Measurements from ENCODE around the gene TBC1D22A.

TBC1D22A gene

DNA sequence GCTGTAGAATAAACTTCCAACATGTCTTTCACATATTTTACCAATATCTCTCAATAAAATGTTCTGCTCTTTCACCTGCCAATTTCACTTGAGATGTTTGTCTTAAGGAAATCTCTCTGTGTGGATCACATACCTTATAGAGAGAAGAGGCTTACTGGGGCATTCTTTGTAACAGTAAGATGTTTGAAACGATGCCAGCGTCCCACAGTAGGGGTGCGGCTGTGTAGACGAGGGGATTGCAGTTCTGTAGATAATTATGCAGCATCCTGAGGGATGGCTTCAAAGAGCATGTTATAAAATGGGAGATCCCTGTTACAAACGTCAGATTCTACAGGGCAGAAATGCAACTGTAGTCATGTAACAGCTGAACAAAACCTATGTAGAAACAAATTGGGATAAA is 200.0 kb downstream of the TBC1D22A start:
- DNase-seq (ENCODE audit: low spot score), result no peak
- TF ChIP-seq, protein P1, sequence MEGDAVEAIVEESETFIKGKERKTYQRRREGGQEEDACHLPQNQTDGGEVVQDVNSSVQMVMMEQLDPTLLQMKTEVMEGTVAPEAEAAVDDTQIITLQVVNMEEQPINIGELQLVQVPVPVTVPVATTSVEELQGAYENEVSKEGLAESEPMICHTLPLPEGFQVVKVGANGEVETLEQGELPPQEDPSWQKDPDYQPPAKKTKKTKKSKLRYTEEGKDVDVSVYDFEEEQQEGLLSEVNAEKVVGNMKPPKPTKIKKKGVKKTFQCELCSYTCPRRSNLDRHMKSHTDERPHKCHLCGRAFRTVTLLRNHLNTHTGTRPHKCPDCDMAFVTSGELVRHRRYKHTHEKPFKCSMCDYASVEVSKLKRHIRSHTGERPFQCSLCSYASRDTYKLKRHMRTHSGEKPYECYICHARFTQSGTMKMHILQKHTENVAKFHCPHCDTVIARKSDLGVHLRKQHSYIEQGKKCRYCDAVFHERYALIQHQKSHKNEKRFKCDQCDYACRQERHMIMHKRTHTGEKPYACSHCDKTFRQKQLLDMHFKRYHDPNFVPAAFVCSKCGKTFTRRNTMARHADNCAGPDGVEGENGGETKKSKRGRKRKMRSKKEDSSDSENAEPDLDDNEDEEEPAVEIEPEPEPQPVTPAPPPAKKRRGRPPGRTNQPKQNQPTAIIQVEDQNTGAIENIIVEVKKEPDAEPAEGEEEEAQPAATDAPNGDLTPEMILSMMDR (IDR thresholded peaks at IDR 0.05; ENCODE audit: poor library complexity, severe bottlenecking), result no peak

DNA sequence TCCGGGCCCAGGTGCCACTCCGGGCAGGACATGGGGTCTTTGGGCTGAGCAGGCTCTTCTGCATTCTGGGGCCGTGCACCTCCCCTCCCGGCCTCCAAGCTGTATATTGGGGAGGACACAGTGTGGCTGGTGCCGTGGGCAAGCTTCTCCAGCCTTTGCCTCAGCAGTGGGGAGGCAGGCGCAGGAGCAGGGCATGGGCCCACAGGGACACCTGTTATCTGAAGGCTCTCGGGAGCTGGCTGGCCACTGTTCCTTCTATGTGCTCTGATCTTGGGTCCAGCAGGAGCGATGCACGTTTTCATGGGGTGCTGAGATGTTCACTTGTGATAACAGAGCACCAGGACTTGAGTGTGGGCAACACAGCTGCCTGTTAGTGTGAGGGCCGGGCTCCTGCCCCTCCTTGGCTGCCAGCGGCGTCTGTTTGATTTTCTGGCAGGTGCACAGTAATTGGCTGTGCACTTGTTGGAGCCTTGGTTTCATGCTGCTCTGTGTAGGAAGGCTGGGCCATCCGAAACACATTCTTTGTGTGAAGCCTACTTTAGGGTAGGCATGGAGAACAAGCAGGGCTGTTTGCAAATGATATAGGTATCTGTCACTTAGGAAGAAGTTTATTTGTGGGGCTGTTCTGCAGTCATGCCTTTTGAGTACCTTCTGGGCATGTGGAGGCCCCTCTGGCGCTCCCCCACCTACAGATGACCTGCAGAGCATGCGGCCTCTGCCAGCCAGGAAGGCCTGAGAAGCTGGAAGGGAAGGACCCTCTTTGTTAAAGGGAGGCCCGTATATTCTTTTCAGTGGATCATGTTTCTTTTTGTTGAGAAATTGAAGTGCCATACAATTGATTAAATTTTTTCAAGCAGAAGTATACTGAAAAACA is 201.5 kb downstream of the TBC1D22A start:
- TF ChIP-seq, protein P1 (IDR thresholded peaks at IDR 0.05; ENCODE audit: poor library complexity, severe bottlenecking), result no peak
- ATAC-seq (ENCODE audit: low read depth), result no peak
- Histone ChIP-seq H3K27ac (ENCODE audit: poor library complexity, severe bottlenecking) (no peak overlapping the region), H3K9me3 (ENCODE audit: severe bottlenecking) (no peaks in the 10 kb centered on the region), H3K27me3 (ENCODE audit: insufficient read depth, poor library complexity, severe bottlenecking) (no peaks in the 10 kb centered on the region), H3K4me3 (ENCODE audit: severe bottlenecking) (no peak overlapping the region), H3K36me3 (ENCODE audit: low read depth) (no peaks in the 10 kb centered on the region), H3K4me1 (ENCODE audit: insufficient read depth, poor library complexity, severe bottlenecking) (no peaks in the 10 kb centered on the region)
- no peak for DNase-seq (ENCODE audit: low spot score)

More for the DNA sequence above, 200.0 kb downstream of the TBC1D22A start:
- Histone ChIP-seq H3K27ac (ENCODE audit: poor library complexity, severe bottlenecking) (no peak overlapping the region), H3K4me3 (ENCODE audit: severe bottlenecking) (no peak overlapping the region), H3K9me3 (ENCODE audit: severe bottlenecking) (no peaks in the 10 kb centered on the region), H3K27me3 (ENCODE audit: insufficient read depth, poor library complexity, severe bottlenecking) (no peaks in the 10 kb centered on the region), H3K36me3 (ENCODE audit: low read depth) (no peaks in the 10 kb centered on the region), H3K4me1 (ENCODE audit: insufficient read depth, poor library complexity, severe bottlenecking) (no peaks in the 10 kb centered on the region)
- ATAC-seq (ENCODE audit: low read depth), result no peak

DNA sequence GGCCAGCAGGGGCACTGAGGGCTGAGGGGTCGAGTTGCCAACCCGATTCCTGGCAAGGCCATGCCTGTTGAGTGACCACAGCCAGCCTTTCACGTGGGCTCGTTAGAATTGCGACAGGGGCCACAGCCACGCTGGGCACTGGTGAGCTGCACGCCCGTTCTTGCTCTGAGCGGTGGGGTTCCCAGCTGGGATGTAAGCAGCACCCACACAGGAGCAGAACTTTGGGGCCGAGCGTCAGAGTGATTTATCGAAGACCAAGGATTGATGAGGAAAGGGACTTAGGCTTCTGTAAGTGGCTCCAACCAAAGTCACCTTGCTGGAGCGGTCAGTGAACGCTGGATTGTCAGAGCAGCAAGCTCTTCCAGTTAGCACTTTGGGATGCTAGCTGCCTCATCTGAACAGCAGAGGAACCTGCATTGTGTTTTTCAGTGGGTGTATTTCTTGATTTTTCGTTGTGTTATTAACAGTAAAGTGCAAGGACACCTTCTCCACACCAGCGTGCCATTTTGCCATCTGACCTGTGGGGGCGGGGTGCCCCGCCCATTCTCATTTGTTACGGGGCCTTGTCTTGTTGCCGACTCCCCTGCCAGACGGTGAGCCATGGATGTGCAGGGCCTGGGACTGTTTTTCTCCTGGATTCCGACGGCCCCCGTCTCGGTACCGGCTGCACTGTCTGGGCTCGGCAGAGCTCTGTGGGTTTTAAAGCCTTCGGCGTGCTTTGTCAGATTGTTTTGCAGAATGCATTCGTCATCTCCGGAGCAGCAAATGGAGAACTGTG is 202.5 kb downstream of the TBC1D22A start:
- ATAC-seq (ENCODE audit: low read depth) (no peak), DNase-seq (ENCODE audit: low spot score) (no peak)
- Histone ChIP-seq H3K4me1 (ENCODE audit: insufficient read depth, poor library complexity, severe bottlenecking) (no peaks in the 10 kb centered on the region), H3K27ac (ENCODE audit: poor library complexity, severe bottlenecking) (no peak overlapping the region), H3K9me3 (ENCODE audit: severe bottlenecking) (no peaks in the 10 kb centered on the region), H3K27me3 (ENCODE audit: insufficient read depth, poor library complexity, severe bottlenecking) (no peaks in the 10 kb centered on the region), H3K4me3 (ENCODE audit: severe bottlenecking) (no peak overlapping the region), H3K36me3 (ENCODE audit: low read depth) (no peaks in the 10 kb centered on the region)
- TF ChIP-seq, protein P1 (IDR thresholded peaks at IDR 0.05; ENCODE audit: poor library complexity, severe bottlenecking), result no peak

DNA sequence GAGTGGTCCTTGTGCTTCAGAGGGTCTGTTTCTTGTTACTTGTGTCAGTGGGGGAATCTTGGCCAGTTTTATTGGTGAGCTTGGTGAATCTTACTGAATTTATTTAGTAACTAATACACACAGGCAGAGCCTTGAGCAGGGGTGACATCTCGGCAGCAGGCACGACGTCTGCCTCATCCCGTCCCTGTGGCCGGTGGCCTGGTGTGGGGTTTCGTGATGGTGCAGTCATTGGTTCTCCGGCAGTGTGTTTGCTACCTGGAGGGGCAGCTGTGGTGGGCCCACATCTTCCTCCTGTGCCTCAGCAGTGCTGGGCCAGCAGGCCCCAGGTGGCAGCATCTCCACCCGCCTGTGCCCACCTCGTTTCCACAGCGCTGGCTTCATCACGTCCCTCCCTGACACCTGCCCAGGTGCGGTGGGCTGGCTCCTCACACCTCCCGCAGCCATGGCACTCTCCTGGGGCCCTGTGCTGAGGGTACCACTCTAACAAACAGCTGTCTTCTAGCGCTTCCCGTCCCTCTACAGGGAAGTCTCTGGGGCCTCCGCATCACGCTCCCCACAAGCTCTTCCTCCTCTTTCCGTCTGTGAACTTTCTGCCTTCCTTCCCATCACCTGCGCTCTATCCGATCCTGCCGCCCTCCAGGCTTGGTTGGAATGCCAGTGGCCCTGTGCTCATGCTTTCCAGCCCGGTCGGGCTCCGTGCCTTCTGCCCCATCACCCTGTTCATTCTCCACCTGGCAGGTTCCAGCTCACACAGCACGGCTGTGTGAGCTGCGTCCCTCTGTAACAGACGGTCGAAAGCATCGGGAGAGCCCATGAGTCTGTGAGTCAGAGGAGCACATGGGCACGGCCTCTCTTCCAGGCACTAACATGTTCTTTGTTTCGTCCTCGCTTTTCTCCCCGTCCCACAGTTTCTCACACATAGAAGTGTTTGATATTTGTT is 203.4 kb downstream of the TBC1D22A start:
- H3K27ac ChIP-seq (ENCODE audit: poor library complexity, severe bottlenecking), result no peak overlapping the region
- ATAC-seq (ENCODE audit: low read depth), result no peak
- no peak for DNase-seq (ENCODE audit: low spot score)
- H3K4me1 ChIP-seq (ENCODE audit: insufficient read depth, poor library complexity, severe bottlenecking), result no peaks in the 10 kb centered on the region
- H3K4me3 ChIP-seq (ENCODE audit: severe bottlenecking), result no peak overlapping the region
- H3K9me3 ChIP-seq (ENCODE audit: severe bottlenecking), result no peaks in the 10 kb centered on the region
- TF ChIP-seq, protein P1 (IDR thresholded peaks at IDR 0.05; ENCODE audit: poor library complexity, severe bottlenecking), result no peak
- no peaks in the 10 kb centered on the region for H3K36me3 ChIP-seq (ENCODE audit: low read depth)
- H3K27me3 ChIP-seq (ENCODE audit: insufficient read depth, poor library complexity, severe bottlenecking), result no peaks in the 10 kb centered on the region

All from RWPE2 (cell line).